Right lobe of liver (tissue), 4 donors: ENCODE data around the gene HOXB4.
"Not testable (repeated sequence)": the region's sequence is repeated elsewhere in the genome, so short reads cannot be mapped to it uniquely, and the experiment has no call there.

Source experiments
- CTCF ChIP-seq, 4 donors: fragments of 200-600 bp in 3 of 4; fragments of 450-650 bp in 1 of 4; IDR thresholded peaks; one replicate each; pipeline versions ENCODE4 v1.5.1 to v1.8.0; 2016 to 2022; ENCODE audit warnings: antibody characterized with exemption in 4 of 4, mild to moderate bottlenecking in 2 of 4
- POLR2A ChIP-seq: fragments of 450-650 bp; IDR thresholded peaks from one replicate; pipeline ENCODE4 v1.6.1; 2017; ENCODE audit warnings: antibody characterized with exemption, mild to moderate bottlenecking
- donor health status: DM: no; HTN: no; CAD: no.
- donor health status: DM: no; HTN: no; CAD: no.
- donor health status: DM: no; HTN: yes; CAD: no.

GRCh38 chr17:48535793-48536559 lies 42.2 kb downstream of the HOXB4 start:
- not testable (repeated sequence) for TF ChIP-seq CTCF (IDR thresholded peaks at IDR 0.05); POLR2A
